ENCODE results near the gene CCAR1.
"Not testable (repeated sequence)": the region's sequence is repeated elsewhere in the genome, so short reads cannot be mapped to it uniquely, and the experiment has no call there.

The CCAR1 gene

DNA sequence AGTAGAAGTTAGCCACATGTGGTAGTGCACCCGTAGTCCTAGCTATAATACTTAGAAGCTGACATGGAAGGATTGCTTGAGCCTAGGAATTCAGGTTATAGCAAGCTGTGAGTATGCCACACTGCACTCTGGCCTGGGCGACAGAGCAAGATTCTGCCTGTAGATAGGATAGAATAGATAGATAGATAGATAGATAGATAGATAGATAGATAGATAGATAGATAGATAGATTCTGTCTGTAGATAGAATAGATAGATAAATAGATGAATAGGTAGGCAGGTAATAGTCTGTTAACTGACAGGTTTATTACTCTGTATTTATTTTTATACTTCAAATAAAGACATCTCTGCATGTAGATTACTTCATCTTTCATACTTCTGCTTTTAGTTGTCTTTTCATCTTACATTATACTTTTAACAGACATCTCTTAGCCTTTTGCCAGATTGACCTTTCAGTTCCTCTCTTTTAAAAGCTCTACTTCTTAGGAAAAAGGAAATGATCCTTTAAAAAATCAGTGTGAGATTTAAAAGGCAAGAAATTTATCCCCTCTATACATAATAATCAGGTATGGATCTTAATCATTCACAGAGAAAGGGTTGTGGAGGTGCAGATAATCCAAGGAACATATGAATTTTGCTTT, 31.8 kb downstream of the CCAR1 start:
- H3K9me3 ChIP-seq: no peaks in the 10 kb centered on the region
- H3K27me3 ChIP-seq: no peaks in the 10 kb centered on the region
- no peak for TF ChIP-seq CTCF (IDR thresholded peaks at IDR 0.05)
- no peaks in the 10 kb centered on the region for H3K4me1 ChIP-seq (ENCODE audit: control insufficient read depth in 1 of 2, insufficient read depth in 1 of 2, low read depth in 1 of 2, low read length in 1 of 2)
- peaks cover 95% of the 10 kb centered on the region for H3K36me3 ChIP-seq
- H3K4me3 ChIP-seq (ENCODE audit: low read depth in 1 of 2, low read length in 1 of 2): no peak overlapping the region
- H3K27ac ChIP-seq: peak overlapping the region; percentile 20

DNA sequence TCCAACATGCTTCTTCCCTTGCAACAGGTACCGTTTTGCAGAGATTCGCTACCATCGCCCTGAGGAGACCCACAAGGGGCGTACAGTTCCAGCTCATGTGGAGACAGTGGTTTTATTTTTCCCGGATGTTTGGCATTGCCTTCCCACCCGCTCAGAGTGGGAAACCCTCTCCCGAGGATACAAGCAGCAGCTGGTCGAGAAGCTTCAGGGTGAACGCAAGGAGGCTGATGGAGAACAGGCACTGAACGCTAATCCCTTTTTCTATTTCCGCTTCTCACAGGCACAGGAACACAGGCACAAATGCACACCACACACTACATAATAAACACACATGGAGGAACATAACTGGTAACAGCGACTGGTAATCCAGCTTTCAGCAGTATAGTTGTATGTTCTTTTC, 35.2 kb downstream of the CCAR1 start:
- H3K4me1 ChIP-seq (ENCODE audit: control insufficient read depth in 1 of 2, insufficient read depth in 1 of 2, low read depth in 1 of 2, low read length in 1 of 2): no peaks in the 10 kb centered on the region
- no peaks in the 10 kb centered on the region for H3K9me3 ChIP-seq
- TF ChIP-seq CTCF (IDR thresholded peaks at IDR 0.05): no peak
- H3K27me3 ChIP-seq: no peaks in the 10 kb centered on the region
- H3K27ac ChIP-seq: no peak overlapping the region
- H3K4me3 ChIP-seq (ENCODE audit: low read depth in 1 of 2, low read length in 1 of 2): no peak overlapping the region
- H3K36me3 ChIP-seq: peaks cover 96% of the 10 kb centered on the region

- Histone ChIP-seq H3K4me1 (ENCODE audit: control insufficient read depth in 1 of 2, insufficient read depth in 1 of 2, low read depth in 1 of 2, low read length in 1 of 2) (no peaks in the 10 kb centered on the region), H3K36me3 (peaks cover 98% of the 10 kb centered on the region), H3K9me3 (no peaks in the 10 kb centered on the region), H3K27me3 (no peaks in the 10 kb centered on the region), H3K4me3 (ENCODE audit: low read depth in 1 of 2, low read length in 1 of 2) (no peak overlapping the region), H3K27ac (no peak overlapping the region)
- TF ChIP-seq CTCF (IDR thresholded peaks at IDR 0.05): no peak
Observed at GRCh38 chr10:68756766-68757165, 35.7 kb downstream of the CCAR1 start.

GRCh38 chr10:68759223-68759863, 38.3 kb downstream of the CCAR1 start:
- TF ChIP-seq CTCF (IDR thresholded peaks at IDR 0.05): no peak
- Histone ChIP-seq H3K4me3 (ENCODE audit: low read depth in 1 of 2, low read length in 1 of 2) (no peak overlapping the region), H3K9me3 (no peaks in the 10 kb centered on the region), H3K27ac (no peak overlapping the region), H3K4me1 (ENCODE audit: control insufficient read depth in 1 of 2, insufficient read depth in 1 of 2, low read depth in 1 of 2, low read length in 1 of 2) (no peaks in the 10 kb centered on the region), H3K36me3 (peaks cover 98% of the 10 kb centered on the region), H3K27me3 (no peaks in the 10 kb centered on the region)

DNA sequence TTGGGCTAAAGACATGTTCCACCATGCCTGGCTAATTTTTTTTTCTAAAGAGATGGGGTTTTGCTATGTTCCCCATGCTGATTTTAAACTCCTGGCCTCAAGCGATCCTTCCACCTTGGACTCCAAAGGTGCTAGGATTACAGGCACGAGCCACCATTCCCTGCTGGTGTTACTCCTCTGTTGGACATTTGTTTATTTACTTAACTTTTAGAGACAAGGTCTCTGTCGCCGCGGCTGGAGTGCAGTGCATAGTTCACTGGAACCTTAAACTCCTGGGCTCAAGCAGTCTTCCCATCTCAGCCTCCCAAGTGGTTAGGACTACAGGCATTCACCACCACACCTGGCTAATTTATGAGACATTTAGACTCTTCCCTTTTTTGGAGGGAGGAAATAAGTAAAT, 38.9 kb downstream of the CCAR1 start:
- no peak for TF ChIP-seq CTCF (IDR thresholded peaks at IDR 0.05)
- no peak overlapping the region for H3K4me3 ChIP-seq (ENCODE audit: low read depth in 1 of 2, low read length in 1 of 2)
- H3K4me1 ChIP-seq (ENCODE audit: control insufficient read depth in 1 of 2, insufficient read depth in 1 of 2, low read depth in 1 of 2, low read length in 1 of 2): no peaks in the 10 kb centered on the region
- H3K36me3 ChIP-seq: peaks cover 98% of the 10 kb centered on the region
- H3K9me3 ChIP-seq: no peaks in the 10 kb centered on the region
- no peak overlapping the region for H3K27ac ChIP-seq
- H3K27me3 ChIP-seq: no peaks in the 10 kb centered on the region

DNA sequence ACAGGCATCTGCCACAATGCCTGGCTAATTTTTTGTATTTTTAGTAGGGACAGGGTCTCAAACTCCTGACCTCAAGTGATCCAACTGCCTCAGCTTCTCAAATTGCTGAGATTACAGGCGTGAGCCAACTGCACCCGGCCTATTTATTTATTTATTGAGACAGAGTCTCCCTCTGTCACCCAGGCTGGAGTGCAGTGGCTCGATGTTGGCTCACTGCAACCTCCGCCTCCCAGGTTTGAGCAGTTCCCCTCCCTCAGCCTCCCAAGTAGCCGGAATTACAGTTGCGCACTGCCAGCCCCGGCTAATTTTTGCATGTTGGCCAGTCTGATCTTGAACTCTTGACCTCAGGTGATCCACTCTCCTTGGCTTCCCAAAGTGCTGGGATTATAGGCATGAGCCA, 46.4 kb downstream of the CCAR1 start:
- not testable (repeated sequence) for H3K4me3 ChIP-seq (ENCODE audit: low read depth in 1 of 2, low read length in 1 of 2); H3K27ac ChIP-seq; H3K4me1 ChIP-seq (ENCODE audit: control insufficient read depth in 1 of 2, insufficient read depth in 1 of 2, low read depth in 1 of 2, low read length in 1 of 2); H3K9me3 ChIP-seq; H3K27me3 ChIP-seq
- H3K36me3 ChIP-seq: peaks cover 96% of the 10 kb centered on the region
